ENCODE results near the gene SHKBP1. TPM values are rescaled to one million over a fixed set of nuclear protein-coding genes. Genes with fewer than 3 reads are reported as not detected.

The SHKBP1 gene
- total and polyA plus RNA-seq, 9 of the 15 experiments (the other 6 are each of a cell fraction or from before 2014, with no cell fraction given): 1.2 to 58.1 (median 22.3) TPM

- in situ Hi-C loops (cut with MboI) (no loop called here), intact Hi-C loops (cut with micrococcal nuclease) (loop anchor here (2.0 kb wide), 1 partner anchor 63 kb away; the partner anchor contains the start of gene BLVRB)
- TF ChIP-seq HNRNPL (IDR thresholded peaks at IDR 0.05; ENCODE audit: low read depth, low read length): no peak
- TF ChIP-seq CHD1 (IDR thresholded peaks at IDR 0.05; ENCODE audit: low read length): no peak
- TF ChIP-seq HIVEP1 (CRISPR knock-in tag; IDR thresholded peaks at IDR 0.05): no peak
- TF ChIP-seq L3MBTL2 (IDR thresholded peaks at IDR 0.05): no peak
- no peak for TF ChIP-seq HNRNPH1 (optimal IDR thresholded peaks at IDR 0.05; ENCODE audit: low read depth, low read length)
- no peak for TF ChIP-seq WHSC1 (IDR thresholded peaks at IDR 0.05; ENCODE audit: low read length)
- TF ChIP-seq ZEB2 (IDR thresholded peaks at IDR 0.05): no peak
- no peak for TF ChIP-seq KLF10 (CRISPR knock-in tag; IDR thresholded peaks at IDR 0.05)
- no peak for TF ChIP-seq CREBBP (IDR thresholded peaks at IDR 0.05; ENCODE audit: low read depth, low read length)
- no peak for TF ChIP-seq ZKSCAN3 (CRISPR knock-in tag; IDR thresholded peaks at IDR 0.05)
- no peak for TF ChIP-seq RBM22 (IDR thresholded peaks at IDR 0.05; ENCODE audit: low read depth, low read length, poor library complexity, severe bottlenecking)
- TF ChIP-seq PCBP1 (IDR thresholded peaks at IDR 0.05; ENCODE audit: low read depth, low read length, poor library complexity, severe bottlenecking): no peak
- no peak for TF ChIP-seq AFF4 (CRISPR knock-in tag; IDR thresholded peaks at IDR 0.05)
- no peak for TF ChIP-seq ZNF766 (CRISPR knock-in tag; conservative IDR thresholded peaks at IDR 0.05)
- no peak for TF ChIP-seq SRSF3 (IDR thresholded peaks at IDR 0.05; ENCODE audit: insufficient read depth, low read length)
- TF ChIP-seq ZFP1 (CRISPR knock-in tag; IDR thresholded peaks at IDR 0.05): no peak
- TF ChIP-seq ZNF23 (CRISPR knock-in tag; IDR thresholded peaks at IDR 0.05): no peak
- no peak for TF ChIP-seq RBM15 (IDR thresholded peaks at IDR 0.05; ENCODE audit: insufficient read depth, low read length)
- no peak for TF ChIP-seq CEBPB (tag; IDR thresholded peaks at IDR 0.05)
- Histone ChIP-seq H3K9ac (ENCODE audit: insufficient read depth in 1 of 2, low read depth in 2 of 2, low read length in 2 of 2) (peak overlapping the region in 1 of 2 experiments; percentile 56; a peak in 2 of 4 replicates), H3K4me2 (ENCODE audit: insufficient read depth, low read length) (no peak overlapping the region), H3K27ac (ENCODE audit: extremely low read depth, low read depth, low read length) (no peak overlapping the region), H2AFZ (ENCODE audit: low read depth, low read length) (peak overlapping the region; percentile 74; the same call in 1 of the 2 replicates), H3K9me3 (replicated peaks; ENCODE audit: control insufficient read depth, insufficient read depth, low read depth, low read length) (no peaks in the 10 kb centered on the region), H3K9me1 (ENCODE audit: control insufficient read depth, insufficient read depth, low read length) (no peaks in the 10 kb centered on the region), H3K79me2 (ENCODE audit: control insufficient read depth, insufficient read depth, low read length) (no peaks in the 10 kb centered on the region), H3K4me1 (replicated peaks in 1 of 2; ENCODE audit: control insufficient read depth in 2 of 2, insufficient read depth in 2 of 2, low read length in 2 of 2) (peaks cover 55 to 85% of the 10 kb centered on the region in 2 experiments), H3K27me3 (ENCODE audit: control insufficient read depth in 2 of 2, insufficient read depth in 2 of 2, low read length in 2 of 2) (no peaks in the 10 kb centered on the region), H4K20me1 (replicated peaks; ENCODE audit: control insufficient read depth, insufficient read depth, low read length) (no peaks in the 10 kb centered on the region), H3K4me3 (no peak overlapping the region), H3K36me3 (ENCODE audit: control insufficient read depth, insufficient read depth, low read length) (no peaks in the 10 kb centered on the region)
- FAIRE-seq (no peak), ATAC-seq (no peak), DNase-seq (ENCODE audit: extremely low read depth in 1 of 4, low spot score in 3 of 4) (no peak)
- CTCF ChIA-PET (ENCODE audit: low intra/inter-chr PET ratio): interaction anchor here (1.0 kb wide), 1 partner anchor 223 kb away, joined by 3 read pairs; no protein-coding TSS in a partner anchor
- WGBS (ENCODE audit: insufficient coverage, low coverage, missing lambda C conversion rate): 88% methylated on average over 1 of the region's 6 CpGs
- no TSS peak for BruUV-seq (replicated peaks)
- POLR2A ChIA-PET: no interaction called here
Observed at GRCh38 chr19:40528078-40528477, 48.6 kb upstream of the SHKBP1 start.

Measured in K562 (cell line).